Measurements from ENCODE around the gene IGHMBP2. TPM values are rescaled to one million over a fixed set of nuclear protein-coding genes. Genes with fewer than 3 reads are reported as not detected.

IGHMBP2 gene
- total RNA-seq, 1 donor from 2014 or later, result 18.1 TPM

GRCh38 chr11:68859123-68859522, 44.6 kb upstream of the IGHMBP2 start:
- no peak for DNase-seq (ENCODE audit: low spot score)
- no peak for TF ChIP-seq CTCF (IDR thresholded peaks at IDR 0.05)

DNA sequence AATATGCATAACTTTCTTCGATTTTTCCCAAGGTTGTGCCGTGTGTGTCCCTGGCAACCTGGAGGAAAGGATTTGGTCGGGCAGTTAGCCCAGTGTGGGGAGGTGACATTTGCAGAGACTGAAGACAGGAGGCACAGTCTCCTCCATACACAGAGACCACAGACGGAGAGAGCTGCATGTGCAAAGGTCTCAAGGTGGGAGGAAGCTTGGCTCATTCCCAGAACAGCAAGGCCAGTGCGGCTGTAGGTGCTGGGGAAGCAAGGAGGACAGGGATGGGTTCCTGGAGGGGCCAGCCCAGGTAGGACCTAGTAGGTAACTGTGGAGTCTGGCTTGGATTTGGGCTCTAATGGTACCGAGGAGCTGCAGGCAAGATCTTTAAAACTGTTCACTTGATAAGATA, 41.3 kb upstream of the IGHMBP2 start:
- H3K4me3 Mint-ChIP-seq (ENCODE audit: unreplicated experiment), result no peak overlapping the region
- TF ChIP-seq CTCF (IDR thresholded peaks at IDR 0.05), result no peak

More at GRCh38 chr11:68859123-68859522, 44.6 kb upstream of the IGHMBP2 start:
- Mint-ChIP-seq H3K36me3 (ENCODE audit: low read depth) (no peaks in the 10 kb centered on the region), H3K4me1 (ENCODE audit: low read depth) (peaks cover 3% of the 10 kb centered on the region), H3K27me3 (ENCODE audit: low read depth) (peaks cover 5% of the 10 kb centered on the region), H3K4me3 (ENCODE audit: unreplicated experiment) (no peak overlapping the region), H3K9me3 (ENCODE audit: low read depth) (peaks cover 8% of the 10 kb centered on the region), H3K27ac (ENCODE audit: unreplicated experiment) (no peak overlapping the region)

DNA sequence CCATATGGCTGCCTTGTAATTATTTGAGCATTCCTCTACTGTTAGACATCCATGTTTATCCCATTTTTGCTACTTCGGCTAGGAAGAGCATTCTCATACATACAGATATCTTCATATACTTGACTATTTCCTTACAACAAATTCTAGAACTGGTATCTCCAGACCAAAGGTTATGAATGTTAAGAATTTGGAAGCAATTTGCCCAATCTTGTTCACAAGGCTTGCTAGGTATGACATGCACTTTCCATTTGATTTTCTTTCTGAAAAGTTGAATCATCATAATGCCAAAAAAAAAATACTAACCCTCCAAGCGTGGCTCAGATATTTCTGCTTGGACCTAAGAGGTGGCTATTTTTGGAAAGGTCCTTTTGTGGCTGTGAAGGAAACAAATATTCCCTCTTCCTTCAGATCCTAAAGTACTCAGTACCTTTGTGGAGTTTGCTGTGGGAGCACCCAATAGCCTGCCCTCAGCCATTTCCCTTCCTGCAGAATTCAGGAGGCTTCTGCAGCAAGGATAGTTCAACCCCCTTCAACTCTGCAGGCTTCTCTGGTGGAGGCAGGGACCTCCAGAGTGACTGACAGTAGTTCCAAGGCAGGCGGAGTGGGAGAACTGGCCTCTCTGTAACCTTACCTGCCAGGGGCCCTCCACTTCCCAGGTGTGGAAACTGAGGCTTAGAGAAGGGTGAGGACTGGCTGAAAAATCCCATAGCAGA, 40.0 kb upstream of the IGHMBP2 start:
- Mint-ChIP-seq H3K36me3 (ENCODE audit: low read depth) (no peaks in the 10 kb centered on the region), H3K4me1 (ENCODE audit: low read depth) (peaks cover 4% of the 10 kb centered on the region), H3K4me3 (ENCODE audit: unreplicated experiment) (no peak overlapping the region), H3K27me3 (ENCODE audit: low read depth) (peaks cover 4% of the 10 kb centered on the region), H3K9me3 (ENCODE audit: low read depth) (peaks cover 8% of the 10 kb centered on the region), H3K27ac (ENCODE audit: unreplicated experiment) (no peak overlapping the region)
- TF ChIP-seq CTCF (IDR thresholded peaks at IDR 0.05), result no peak
- no peak for DNase-seq (ENCODE audit: low spot score)

More for the DNA sequence above, 41.3 kb upstream of the IGHMBP2 start:
- H3K27me3 Mint-ChIP-seq (ENCODE audit: low read depth), result peaks cover 3% of the 10 kb centered on the region
- H3K27ac Mint-ChIP-seq (ENCODE audit: unreplicated experiment), result no peak overlapping the region
- H3K36me3 Mint-ChIP-seq (ENCODE audit: low read depth), result no peaks in the 10 kb centered on the region
- peaks cover 8% of the 10 kb centered on the region for H3K9me3 Mint-ChIP-seq (ENCODE audit: low read depth)
- peak; percentile 46 for DNase-seq (ENCODE audit: low spot score)
- peaks cover 4% of the 10 kb centered on the region for H3K4me1 Mint-ChIP-seq (ENCODE audit: low read depth)

GRCh38 chr11:68865241-68865640, 38.5 kb upstream of the IGHMBP2 start:
- Mint-ChIP-seq H3K27me3 (ENCODE audit: low read depth) (peaks cover 4% of the 10 kb centered on the region), H3K4me3 (ENCODE audit: unreplicated experiment) (no peak overlapping the region), H3K36me3 (ENCODE audit: low read depth) (no peaks in the 10 kb centered on the region), H3K4me1 (ENCODE audit: low read depth) (peaks cover 13% of the 10 kb centered on the region), H3K9me3 (ENCODE audit: low read depth) (peaks cover 8% of the 10 kb centered on the region), H3K27ac (ENCODE audit: unreplicated experiment) (no peak overlapping the region)
- TF ChIP-seq CTCF (IDR thresholded peaks at IDR 0.05), result no peak
- peak; percentile 69 for DNase-seq (ENCODE audit: low spot score)

- Mint-ChIP-seq H3K36me3 (ENCODE audit: low read depth) (no peaks in the 10 kb centered on the region), H3K9me3 (ENCODE audit: low read depth) (peaks cover 8% of the 10 kb centered on the region), H3K4me1 (ENCODE audit: low read depth) (peaks cover 29% of the 10 kb centered on the region), H3K27me3 (ENCODE audit: low read depth) (peaks cover 4% of the 10 kb centered on the region), H3K4me3 (ENCODE audit: unreplicated experiment) (no peak overlapping the region), H3K27ac (ENCODE audit: unreplicated experiment) (no peak overlapping the region)
- DNase-seq (ENCODE audit: low spot score), result peak; percentile 38
- no peak for TF ChIP-seq CTCF (IDR thresholded peaks at IDR 0.05)
Measured at GRCh38 chr11:68867066-68867465, 36.6 kb upstream of the IGHMBP2 start.
